HG03442 (cell line): ENCODE data around the gene C1orf115.
"Not testable (repeated sequence)": the region's sequence is repeated elsewhere in the genome, so short reads cannot be mapped to it uniquely, and the experiment has no call there.

Experiments used
- ATAC-seq: cut with Tn5 transposase; IDR thresholded peaks from one replicate; pipeline ENCODE4 v1.9.1; 2021; ENCODE audit warnings: mild to moderate bottlenecking, moderate library complexity; ENCODE audit not compliant: unreplicated experiment

C1orf115 gene

DNA sequence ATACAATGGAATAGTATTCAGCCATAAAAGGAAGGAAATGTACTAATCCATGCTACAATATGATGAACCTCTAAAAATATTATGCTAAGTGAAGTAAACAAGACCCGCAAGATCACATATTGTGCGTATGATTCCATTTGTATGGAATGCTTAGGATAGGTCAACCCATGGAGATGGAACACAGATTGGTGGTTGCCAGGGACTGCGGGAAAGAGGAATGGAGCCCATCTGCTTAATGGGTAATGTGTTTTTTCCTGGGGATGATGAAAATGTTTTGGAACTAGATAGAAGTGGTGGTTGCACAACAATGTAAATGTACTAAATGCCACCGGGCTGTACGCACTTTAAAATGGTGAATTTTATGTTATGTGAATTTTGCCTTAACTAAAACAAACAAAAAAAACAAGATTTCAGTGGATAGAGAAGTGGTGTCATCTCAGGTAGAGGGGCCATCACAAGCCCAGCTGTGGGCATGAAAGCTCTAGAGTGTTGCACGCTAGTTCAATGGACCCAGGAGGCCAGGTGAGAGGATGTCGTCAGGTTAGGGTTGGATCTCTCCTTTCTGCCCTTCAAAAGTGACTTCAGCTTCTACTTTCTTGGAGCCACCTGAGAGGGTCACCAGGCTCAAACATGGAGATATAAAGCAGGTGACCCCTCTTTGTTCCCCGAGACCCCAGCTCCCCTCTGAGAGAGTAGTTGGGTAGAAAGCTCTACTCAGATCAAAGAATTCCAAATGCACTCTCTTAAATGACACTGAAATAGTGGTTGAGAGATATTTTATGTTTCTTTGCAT, 2.5 kb downstream of the C1orf115 start:
- ATAC-seq: no peak

DNA sequence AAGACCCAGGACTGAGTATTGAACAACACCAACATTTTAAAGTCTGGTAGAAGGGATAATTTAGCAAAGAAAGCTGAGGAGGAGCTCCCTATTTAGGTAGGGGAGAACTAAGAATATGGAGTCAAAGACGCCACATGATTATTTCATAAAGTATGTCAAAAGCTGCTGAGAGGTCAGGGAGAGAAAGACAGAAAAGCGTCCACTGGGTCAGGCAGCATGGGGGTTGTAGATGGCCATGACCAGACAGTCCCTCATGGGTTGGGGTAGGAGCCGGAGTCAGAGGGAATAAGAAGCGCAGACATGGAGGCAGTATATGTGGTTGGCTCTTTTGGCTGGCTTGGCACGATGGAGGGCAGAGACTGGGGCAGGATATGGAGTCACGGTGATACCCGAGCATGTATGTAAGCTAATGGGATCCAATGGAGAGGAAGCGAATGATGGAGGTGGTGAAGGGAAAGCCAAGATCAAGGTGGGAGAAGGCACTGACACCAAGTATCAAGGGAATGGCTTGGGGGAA, 4.8 kb downstream of the C1orf115 start:
- ATAC-seq: no peak

DNA sequence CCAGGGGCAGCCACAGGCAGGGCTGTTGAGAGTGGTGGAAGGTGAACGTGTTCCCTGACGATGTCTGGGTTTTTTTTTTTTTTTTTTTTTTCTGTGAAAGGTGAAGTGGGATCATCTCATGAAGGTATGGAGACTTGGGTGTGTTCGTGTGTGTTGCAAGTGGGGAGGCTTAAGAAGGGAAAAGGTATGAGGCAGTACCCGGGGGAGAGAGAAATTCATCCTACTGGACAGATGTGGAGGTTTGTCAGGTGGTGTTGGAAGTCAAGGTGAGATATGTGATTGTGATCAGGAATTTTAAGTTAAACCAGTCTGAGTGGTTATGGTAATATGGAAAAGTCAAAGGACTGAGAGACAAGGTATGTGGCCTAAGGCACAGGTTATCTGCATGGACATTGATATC, 5.3 kb downstream of the C1orf115 start:
- no peak for ATAC-seq

DNA sequence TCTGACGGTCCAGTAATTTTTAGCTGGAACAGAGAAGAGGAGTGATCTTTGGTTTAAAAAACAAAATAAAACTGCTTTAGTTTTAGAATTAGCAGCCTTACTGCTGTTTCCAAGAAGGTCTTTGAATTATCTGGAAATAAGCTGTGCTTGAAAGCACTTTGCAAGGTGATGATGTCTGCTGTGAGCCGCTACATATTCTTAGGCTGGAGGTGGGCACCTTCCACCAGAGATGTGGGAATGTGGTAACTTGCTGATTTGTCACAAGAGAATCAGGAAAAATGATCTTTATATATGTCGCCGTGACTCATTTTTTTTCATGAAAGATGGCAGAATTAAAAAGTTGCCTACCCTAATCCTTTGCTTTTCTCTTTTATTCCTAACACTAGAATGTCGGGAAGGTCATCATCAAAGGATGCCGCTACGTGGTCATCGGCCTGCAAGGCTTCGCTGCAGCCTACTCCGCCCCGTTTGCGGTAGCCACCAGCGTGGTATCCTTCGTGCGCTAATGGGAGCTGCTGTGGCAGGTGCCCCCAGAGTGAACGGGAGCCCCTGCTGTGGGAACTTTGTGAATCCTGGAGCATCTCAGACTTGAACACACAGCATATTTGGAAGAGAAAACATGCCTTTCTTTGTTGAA, 6.2 kb downstream of the C1orf115 start:
- no peak for ATAC-seq

DNA sequence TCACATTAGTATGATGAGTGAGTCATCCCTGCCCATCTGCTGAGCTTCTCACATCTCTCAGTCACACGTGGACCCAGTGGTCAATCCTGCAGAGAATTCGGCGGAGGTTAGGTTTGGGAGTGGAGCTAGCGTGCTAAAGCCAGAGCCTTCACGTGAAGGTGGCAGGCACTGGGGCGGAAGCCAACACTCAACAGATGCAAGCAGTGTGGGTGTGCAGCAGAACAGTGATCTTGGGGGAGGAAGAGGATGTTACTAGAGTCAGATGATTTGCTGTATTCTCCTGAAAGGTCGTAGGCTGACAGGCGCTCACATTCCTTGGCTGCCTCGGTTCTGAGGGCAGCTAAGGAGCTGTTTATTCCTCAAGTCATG, 6.7 kb downstream of the C1orf115 start:
- ATAC-seq: no peak

DNA sequence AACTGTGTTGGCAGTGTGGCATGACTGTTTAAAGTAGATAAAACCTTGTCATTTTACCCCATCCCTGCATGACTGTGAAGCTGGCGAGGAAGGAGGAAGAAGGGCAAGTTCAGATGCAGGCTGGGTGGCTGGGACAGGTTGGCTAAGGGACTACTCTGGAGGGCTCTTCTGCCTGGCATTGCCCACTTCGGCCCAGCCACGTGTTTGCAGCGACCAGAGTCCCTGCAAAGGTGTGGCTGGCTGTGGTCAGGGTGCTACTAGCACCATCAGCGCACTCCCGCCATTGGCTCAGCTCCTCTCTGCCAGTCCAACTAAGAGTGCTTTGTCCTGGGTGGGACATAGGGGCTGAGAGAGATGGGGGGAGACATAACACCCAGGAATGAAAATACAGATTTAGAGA, 7.2 kb downstream of the C1orf115 start:
- no peak for ATAC-seq

DNA sequence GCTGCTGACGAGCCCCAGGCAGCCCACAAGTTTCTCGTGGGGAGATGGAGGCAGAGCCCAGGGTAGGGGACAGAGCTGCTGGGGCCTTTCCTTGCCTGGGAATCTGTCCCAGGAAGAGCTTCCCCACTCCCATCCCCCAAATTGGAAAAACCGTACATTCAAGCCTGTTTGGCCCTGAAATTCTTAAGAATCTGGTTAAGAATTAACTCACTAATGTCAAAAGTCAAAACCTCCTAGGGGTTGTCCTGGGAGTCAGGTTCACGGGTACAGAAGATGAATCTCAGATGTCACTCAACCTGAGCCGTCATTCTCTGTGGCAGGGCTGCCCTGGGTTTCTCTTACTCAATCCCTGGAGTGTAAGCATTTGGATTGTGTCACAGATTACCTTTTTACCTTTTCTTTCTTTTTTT, 8.4 kb downstream of the C1orf115 start:
- ATAC-seq: no peak

DNA sequence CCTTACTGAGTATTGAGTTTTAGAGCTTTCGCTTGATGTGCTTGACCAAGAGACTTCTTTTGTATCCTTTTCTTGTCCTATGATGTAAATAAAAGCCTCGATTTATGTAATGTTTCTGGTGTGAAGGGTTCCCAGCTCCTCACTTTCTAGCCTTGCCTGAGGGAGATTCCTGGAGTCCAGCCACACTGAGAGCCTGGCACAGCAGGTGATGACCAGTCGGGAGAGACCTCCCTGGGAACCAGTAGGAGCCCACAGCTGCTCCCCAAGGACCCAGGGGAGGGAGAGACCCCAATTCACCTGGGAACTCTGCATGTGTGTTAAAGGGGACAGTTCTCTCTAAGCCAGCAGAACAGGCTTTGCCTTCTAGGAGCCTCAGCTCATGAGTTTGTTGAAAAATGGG, 8.9 kb downstream of the C1orf115 start:
- ATAC-seq: no peak

DNA sequence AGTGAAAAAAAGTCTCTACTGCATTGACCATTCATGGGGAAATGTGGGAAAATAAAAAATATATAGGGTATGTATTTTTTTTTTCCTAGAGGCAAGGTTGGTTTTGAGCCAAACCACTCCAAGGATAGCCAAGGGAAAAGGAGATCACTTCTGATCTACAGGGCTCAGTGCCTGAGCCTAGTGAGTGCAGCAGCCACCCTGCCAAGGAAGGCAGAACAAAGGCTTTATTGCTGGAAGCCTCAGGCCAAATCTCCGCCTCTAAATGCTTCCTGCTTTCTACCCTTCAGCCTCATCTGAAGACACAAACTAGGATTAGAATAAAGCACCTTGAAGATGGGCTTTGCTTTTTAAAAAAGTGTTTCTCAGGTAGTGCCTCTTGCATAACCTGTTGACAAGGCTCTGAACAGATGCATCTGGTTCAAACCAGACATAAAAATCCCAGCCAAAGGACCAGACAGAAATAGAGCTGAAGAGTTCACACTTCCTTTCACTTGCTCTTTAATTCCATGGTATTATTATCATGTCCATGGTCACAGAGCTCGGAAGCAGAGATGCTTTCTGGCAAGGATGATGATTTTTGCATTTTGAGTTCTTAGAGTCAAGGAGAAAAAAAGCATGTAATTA, 10.5 kb downstream of the C1orf115 start:
- no peak for ATAC-seq

DNA sequence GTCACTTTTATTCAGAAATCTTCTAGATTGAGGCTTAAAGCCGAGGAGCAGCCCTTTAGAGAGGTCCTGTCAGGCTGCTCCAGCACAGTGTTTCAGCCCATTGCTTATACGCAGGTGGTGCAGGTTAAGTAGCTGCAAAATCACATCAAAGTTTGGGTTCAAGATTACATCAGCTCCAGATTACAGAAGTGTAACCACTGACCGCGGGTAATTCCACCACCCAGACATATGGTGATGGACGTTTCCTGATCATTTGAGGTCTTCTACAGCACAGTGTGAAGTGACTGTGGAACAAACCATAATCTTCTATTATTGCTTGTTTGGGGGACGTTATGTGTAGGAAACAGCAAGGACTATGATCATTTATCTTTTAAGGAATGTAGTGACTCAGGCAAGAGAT, 11.8 kb downstream of the C1orf115 start:
- ATAC-seq: peak; percentile 61

DNA sequence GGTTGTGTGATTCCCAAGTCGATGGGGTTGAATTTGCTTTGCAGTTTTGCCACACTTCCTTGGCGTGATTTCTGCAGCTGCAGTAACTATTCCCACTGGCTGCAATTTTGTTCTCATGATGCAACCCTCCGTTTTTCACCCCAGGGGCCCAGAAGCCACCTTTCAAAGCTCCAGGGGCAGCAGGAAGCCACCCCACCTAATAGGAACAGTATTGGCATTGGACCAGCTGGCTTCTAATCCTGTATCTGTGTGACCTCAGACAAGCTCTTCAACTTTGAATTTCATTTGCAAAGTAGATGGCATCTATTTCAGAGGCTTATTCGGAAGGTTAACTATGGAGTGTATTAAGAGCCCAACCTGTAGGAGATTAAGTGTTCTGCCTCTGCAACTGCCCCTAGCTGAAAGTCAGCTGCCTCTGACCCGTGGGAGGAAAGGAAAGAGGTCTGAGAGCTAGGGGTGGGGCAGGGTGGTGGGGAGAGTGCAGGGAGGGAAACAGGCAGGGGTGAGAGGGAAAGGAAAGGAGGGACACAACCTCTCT, 12.6 kb downstream of the C1orf115 start:
- ATAC-seq: no peak

DNA sequence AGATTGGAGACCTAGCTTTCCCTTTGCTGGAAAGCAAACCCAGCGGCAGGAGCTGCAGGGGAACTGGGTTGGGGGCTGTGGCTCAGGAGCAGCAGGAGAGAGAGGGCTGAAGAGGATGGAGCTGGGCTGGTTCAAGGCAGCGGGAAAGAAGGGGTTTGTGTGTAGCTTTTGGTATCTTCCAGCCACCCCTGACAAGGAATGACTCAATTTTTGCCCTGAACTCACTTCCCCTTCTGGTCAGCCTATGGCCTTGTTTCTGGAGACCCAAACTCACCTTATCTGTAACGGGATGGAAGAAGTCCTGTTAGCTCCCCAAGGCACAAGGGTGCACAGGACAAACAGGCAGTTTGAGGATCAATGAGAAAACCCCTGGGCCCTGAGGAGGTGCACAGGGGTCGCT, 13.1 kb downstream of the C1orf115 start:
- no peak for ATAC-seq

DNA sequence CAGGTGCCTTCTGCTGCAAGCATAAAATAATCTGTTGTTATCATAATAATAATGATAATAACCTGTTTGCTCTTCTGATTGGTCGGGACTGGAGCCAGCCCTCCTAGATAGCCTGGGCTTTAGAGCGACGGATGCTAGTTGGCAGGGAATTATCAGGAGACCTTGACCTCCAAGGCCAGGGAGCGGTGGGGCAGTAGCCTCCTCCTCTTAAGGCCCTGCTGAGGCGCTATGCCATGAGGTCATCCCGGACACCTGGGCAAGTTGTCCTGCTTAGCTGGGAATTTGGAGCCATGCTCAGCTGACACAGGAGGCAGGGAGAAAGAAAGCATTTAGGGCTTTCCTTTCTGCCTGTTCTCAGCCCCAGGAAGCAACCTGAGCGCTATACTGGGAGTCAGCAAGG, 15.6 kb downstream of the C1orf115 start:
- ATAC-seq: no peak

DNA sequence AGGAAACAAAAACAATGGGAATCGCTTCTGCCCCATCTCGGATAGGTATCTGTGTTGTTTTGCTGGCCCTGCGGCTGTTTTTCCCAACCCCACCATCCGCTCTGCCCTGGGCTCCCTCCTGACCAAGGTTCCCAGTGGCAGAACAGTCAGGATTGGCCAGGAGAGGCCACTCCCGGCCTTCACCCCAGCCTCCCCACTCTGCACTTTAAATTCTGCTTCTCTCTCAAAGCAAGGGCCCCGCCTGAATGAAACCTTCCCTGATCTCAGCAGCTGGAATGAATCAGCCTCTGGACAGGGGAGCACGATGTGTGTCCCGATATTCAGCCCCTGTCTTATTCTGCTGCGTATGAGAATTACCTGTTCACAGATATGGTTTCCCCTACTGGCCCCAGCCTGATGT, 16.3 kb downstream of the C1orf115 start:
- no peak for ATAC-seq

DNA sequence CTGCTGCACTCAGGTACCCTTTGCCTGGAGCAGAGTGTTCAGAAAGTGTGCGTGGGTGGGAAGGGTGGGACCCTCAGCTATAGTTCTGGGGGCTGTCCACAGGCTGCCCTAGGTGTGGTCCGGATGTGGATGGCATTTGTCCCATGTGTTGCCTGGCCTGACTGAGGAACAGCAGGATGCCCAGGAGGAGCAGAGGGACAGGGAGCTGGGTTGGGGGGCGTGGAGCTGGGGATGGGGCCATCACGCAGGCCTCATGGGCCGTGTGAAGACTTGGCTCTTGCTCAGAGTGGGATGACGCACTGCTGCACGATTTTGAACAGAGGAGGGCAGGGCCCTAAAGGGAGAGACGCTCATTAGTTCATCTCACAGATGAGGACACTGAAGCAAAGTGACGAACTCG, 17.0 kb downstream of the C1orf115 start:
- no peak for ATAC-seq

DNA sequence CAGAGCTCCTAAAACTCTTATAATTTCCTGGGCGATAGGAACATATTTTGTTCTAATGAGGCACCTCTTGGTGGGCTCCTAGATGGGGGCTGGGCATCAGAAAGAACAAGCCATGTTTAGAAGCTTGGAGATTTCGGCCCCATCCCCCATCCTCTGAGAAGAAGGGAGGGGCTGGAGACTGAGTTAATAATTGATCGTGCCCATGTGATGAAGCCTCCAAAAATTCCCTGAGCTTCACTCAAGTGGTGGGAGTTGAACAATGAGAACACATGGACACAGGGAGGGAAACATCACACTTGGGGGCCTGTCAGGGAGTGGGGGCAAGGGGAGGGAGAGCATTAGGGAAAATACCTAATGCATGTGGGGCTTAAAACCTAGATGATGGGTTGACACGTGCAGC, 18.1 kb downstream of the C1orf115 start:
- ATAC-seq: no peak

DNA sequence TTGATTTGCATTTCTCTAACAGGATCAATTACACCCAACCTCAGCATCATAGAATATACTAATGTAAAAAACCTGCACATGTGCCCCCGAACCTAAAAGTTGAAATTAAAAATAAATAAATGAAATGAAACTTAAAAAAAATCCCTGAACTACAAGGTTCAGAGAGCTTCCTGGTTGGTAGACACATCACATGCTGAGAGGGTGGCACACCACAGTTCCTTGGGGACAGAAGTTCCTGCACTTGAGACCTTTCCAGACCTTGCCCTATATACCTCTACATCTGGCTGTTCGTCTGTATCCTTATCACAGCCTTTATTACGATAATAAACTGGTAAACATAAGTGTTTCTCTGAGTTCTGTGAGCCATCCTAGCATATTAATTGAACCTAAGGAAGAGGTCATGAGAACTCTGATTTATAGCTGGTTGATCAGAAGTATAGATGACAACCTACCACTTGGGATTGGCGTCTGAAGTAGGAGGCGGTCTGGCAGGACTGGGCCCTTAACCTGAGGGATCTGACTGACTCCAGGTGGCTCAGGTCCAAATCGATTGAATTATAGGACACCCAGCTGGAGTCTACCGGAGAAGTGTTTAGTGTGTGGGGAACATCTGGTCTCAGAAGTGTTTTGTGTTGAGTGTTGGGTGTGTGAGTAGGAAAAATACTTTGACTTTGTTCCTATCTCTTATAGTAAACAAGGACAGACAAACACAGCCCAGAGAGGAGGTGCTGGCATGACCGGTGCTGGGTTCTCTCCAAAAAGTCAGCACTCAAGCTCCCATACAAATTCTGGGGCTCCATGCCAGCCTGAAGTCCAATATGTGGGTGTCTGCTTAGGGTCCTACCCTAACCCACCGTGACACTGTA, 19.0 kb downstream of the C1orf115 start:
- no peak for ATAC-seq

DNA sequence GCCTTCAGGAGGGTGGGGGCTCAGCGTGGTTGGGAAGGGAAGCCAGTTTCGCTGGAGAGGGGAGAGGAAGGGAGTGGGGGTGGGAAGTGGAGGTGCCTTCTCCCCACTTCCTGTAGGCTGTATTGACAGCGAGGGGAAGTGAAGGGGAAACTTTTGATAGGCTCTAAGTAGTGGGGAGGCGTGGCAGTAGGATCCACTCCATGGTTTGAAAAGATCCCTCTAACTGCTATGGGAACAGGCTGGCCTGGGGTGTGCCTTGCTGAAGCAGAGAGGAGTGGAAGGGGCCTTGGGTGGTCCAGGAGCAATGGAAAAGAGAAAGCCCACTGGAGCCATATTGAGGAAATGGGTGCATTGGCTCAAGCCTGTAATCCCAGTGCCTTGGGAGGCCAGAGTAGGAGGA, 20.2 kb downstream of the C1orf115 start:
- no peak for ATAC-seq

DNA sequence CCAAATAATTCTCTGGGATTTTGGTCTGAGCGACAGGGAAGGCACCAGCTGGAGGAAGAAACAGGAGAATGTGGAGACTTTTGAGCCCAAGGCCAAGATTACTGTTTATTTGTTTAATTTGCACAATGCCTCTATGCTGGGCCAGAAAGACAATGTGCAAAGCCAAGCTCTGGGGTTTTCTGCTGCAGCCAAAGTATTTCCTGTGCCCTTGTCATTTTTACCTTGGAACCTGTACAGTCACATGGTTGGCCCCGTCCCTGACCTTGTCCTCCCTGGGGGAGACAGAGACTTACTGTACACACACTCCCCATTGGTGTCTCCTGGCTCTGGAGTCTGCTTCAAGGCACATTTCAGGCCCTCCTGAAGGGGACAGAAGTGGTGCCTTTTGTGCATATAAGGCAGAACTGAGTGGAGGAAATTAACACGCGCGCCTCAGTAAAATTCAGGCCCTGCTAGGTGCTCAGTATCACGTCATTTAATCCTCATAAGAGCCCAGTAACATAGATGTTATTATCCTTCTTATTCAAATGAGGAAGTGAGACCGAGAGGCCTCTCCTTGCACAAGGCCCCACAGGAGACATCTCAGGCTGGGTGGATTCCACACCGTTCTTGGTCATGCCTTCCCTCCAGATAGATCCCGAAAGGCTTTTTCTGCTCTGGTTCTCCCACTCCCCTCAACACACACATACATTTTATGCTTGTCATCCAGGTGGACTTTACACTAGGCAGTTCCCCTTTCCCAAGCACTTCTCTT, 21.1 kb downstream of the C1orf115 start:
- ATAC-seq: peak; percentile 88

DNA sequence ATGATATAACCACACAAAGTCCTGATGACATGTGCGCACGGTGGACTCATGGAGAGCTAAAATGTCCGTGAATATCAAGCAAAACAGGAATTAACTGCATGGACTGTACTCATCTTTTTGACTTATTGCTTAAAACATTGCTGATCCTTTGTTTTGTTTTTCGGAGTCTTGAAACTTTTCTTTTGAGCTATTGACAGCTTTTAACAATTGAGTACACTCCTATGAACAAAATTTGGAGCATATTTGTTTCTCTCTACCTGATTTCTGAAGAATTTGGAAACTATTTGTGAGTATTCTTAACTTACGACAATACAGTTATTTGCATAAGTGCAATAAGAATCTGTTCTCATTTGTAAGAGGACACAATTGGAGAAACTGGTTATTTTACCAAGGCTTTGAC, 25.8 kb downstream of the C1orf115 start:
- not testable (repeated sequence) for ATAC-seq
